T follicular helper cell (primary cell): Measurements from ENCODE around the gene JAML.

ENCODE experiments used
- DNase-seq: peaks from one replicate; pipeline ENCODE4 v3.0.0-alpha.2; 2020; ENCODE audit warnings: low read depth

JAML gene

DNA sequence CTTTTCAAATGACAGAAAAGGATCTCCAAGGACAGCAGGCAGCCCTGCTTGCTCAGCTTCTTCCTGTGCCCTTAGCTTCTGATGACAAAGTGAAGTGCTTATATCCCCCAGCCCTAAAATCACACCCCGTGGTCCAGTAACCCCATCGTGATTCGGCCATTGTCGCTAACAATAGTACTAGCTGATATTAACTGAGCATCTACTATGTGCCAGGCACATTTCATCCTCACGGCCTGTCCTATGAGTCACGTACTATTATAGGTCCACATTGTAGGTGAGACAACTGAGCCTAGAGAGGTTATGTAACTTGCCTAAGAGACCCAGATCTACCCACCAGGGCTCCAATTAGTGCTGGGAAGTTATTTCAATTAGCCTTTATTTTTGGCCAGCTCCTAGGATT lies 78.3 kb downstream of the JAML start:
- DNase-seq, result no peak

DNA sequence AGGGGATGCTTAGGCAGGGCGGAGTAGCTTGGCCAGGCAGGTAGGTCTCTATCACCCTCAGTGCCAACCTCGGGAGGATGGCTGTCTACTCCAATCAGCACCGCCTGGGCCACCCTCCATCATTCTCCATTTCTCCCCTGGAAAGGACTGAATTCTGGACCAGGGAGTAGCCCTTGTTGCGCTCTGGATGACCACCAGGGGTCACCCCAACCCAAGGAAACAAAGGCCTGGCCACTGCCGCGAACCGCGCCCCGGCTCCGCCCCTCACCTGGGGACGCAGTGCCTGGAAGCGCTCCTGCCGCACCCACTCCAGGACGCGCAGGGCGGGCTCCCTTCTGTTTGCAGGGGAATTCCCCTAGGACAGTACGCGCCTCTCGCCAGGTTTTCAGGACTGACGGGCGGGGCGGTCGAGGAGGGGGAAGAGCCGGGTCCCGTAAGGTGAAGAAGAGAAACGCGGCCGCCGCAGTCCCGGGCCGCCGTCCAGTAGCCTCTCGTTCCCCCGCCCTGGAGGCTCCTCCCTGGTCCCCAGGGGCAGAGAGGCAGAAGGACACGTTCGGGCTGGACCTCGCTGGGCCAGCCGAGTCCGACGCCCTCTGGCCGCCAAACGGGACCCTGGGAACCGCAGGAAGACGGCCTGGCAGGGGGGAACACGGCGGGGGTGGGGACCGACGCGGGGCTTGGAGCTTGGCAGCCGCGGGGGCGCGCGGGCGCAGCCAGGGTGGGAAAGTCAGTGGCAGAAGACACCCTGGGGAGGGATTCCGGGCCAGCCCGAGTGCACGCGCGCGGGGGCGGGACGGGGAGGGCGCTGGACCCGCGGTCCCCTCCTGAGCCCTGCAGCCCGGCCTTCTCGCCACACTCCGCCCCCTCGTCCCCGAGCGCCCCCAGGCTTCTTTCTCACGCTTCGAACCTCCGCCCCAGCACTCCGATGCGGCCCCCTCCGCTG lies 79.3 kb downstream of the JAML start:
- peak; percentile 80 for DNase-seq

DNA sequence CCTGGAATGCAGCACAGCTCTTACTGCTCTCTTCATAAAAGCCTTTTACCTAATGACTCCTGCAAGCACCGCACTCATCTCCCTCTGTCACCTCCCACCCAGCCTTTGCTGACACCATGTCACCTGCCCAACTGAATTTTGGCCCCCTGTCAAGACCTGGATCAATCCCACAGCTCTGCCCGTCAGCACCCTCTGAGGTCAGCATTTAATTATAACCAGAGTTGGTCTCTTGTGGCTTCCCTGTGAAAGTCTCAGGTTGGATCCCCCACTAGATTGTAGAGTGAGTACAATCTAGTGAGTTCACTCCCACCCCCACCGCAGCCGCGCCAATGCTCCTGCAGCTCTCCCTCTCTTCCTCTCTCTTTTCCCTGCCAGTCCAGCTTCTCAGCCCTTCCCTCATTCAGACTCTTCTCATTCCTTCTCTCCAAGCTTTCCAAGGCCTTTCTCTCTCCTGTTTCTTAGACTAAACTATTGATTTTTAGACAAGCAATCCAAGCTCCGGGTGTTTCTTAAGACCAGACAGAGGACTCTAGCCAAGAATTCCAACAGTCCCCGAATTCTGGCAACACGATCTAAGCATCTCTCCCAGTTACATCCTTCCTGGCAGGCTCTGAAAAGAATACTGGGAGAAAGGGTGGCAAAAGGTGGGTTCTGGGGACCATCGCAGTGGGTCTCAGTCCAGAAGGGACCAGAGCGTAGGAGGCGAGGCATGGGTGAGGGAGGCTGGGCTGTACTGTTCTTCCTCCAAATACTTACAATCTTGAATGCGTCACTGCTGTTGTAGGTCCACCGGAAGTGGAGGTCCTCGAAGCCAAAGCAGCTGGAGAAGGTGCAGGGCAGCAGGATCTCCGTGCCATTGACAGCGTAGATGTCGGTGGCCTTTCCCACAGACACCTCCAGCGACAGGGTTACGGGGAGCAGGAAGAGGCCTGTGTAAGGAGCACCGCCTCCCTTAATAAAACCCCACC lies 80.2 kb downstream of the JAML start:
- DNase-seq, result no peak
